Neural progenitor cell (in vitro differentiated cells): Measurements from ENCODE around the gene LDB3. TPM values are rescaled to one million over a fixed set of nuclear protein-coding genes. Genes with fewer than 3 reads are reported as not detected.
A peak's percentile ranks its signal among the peaks of the same experiment; 100 is the strongest.

Experiments
- DNase-seq: peaks from one replicate; pipeline ENCODE4 v3.0.0-alpha.2; 2016; ENCODE audit warnings: low spot score
- H2AFZ ChIP-seq: fragments of 200-600 bp; sonication (generic); replicated peaks from 2 replicates; pipeline ENCODE4 v1.6.1; 2016; ENCODE audit warnings: antibody characterized with exemption
- H3F3A ChIP-seq: fragments of 200-600 bp; sonication (generic); 2 replicates; pipeline ENCODE4 v1.6.1; 2016; ENCODE audit warnings: antibody characterized with exemption, low read depth
- H3K27ac ChIP-seq: fragments of 200-600 bp; sonication (generic); 2 replicates; pipeline ENCODE4 v1.5.1; 2016; ENCODE audit warnings: mild to moderate bottlenecking
- H3K27me3 ChIP-seq: fragments of 200-600 bp; sonication (generic); 2 replicates; pipeline ENCODE4 v1.6.1; 2016; ENCODE audit warnings: mild to moderate bottlenecking, moderate library complexity
- H3K36me3 ChIP-seq: fragments of 200-600 bp; sonication (generic); 2 replicates; pipeline ENCODE4 v1.5.1; 2016
- H3K4me1 ChIP-seq: fragments of 200-600 bp; sonication (generic); 2 replicates; pipeline ENCODE4 v1.6.1; 2016; ENCODE audit warnings: mixed run types
- H3K4me2 ChIP-seq: fragments of 200-600 bp; sonication (generic); 2 replicates; pipeline ENCODE4 v1.6.1; 2016
- H3K4me3 ChIP-seq: fragments of 200-600 bp; sonication (generic); 2 replicates; pipeline ENCODE4 v1.5.1; 2016
- H3K79me2 ChIP-seq: fragments of 200-600 bp; sonication (generic); 2 replicates; pipeline ENCODE4 v1.6.1; 2016; ENCODE audit warnings: low read depth
- H3K9ac ChIP-seq: fragments of 200-600 bp; sonication (generic); 2 replicates; pipeline ENCODE4 v1.6.1; 2016
- H3K9me3 ChIP-seq: fragments of 200-600 bp; sonication (generic); 2 replicates; pipeline ENCODE4 v1.5.1; 2016; ENCODE audit warnings: low read depth
- H4K20me1 ChIP-seq: fragments of 200-600 bp; sonication (generic); 2 replicates; pipeline ENCODE4 v1.6.1; 2016; ENCODE audit warnings: low read depth
- H3K27ac Mint-ChIP-seq: 3 replicates; pipeline ENCODE4 v1.8.0; 2021; ENCODE audit warnings: mixed read lengths
- H3K27me3 Mint-ChIP-seq: 2 replicates; pipeline ENCODE4 v1.8.0; 2022; ENCODE audit warnings: low read depth, mild to moderate bottlenecking, inconsistent platforms, moderate library complexity, mixed read lengths; ENCODE audit not compliant: insufficient read depth
- H3K36me3 Mint-ChIP-seq: 3 replicates; pipeline ENCODE4 v1.8.0; 2021; ENCODE audit warnings: mixed read lengths
- H3K4me1 Mint-ChIP-seq: 3 replicates; pipeline ENCODE4 v1.8.0; 2021; ENCODE audit warnings: mixed read lengths
- H3K4me3 Mint-ChIP-seq: 3 replicates; pipeline ENCODE4 v1.8.0; 2021; ENCODE audit warnings: mild to moderate bottlenecking, moderate library complexity, mixed read lengths
- H3K9me3 Mint-ChIP-seq: 3 replicates; pipeline ENCODE4 v1.8.0; 2020; ENCODE audit warnings: mixed read lengths
- CTCF ChIP-seq: fragments of 200-600 bp; sonication (generic); IDR thresholded peaks from 2 replicates; pipeline ENCODE4 v1.5.1; 2017; ENCODE audit warnings: antibody characterized with exemption, mild to moderate bottlenecking
- EZH2 ChIP-seq: fragments of 200-600 bp; sonication (generic); IDR thresholded peaks from 2 replicates; pipeline ENCODE4 v1.6.1; 2017; ENCODE audit warnings: antibody characterized with exemption, mild to moderate bottlenecking, moderate library complexity
- EZH2phosphoT487 ChIP-seq: fragments of 200-600 bp; sonication (generic); IDR thresholded peaks from 2 replicates; pipeline ENCODE4 v1.6.1; 2017; ENCODE audit warnings: antibody characterized with exemption
- total RNA-seq: library from RNA; depleted of rRNA; stranded (reverse); fragments of >200 nt; gene quantifications from 2 replicates; pipeline ENCODE4 v1.2.3, GENCODE V29; 2015; ENCODE audit warnings: low replicate concordance

Gene LDB3
- total RNA-seq, 1 donor from 2014 or later, result not detected

- no peaks in the 10 kb centered on the region for H3F3A ChIP-seq
- no peaks in the 10 kb centered on the region for H3K36me3 ChIP-seq
- no peak overlapping the region for H3K4me2 ChIP-seq
- H3K4me1 ChIP-seq, result peaks cover 17% of the 10 kb centered on the region
- TF ChIP-seq EZH2phosphoT487 (no peak), EZH2 (no peak), CTCF (no peak)
- Mint-ChIP-seq H3K9me3 (no peaks in the 10 kb centered on the region), H3K36me3 (no peaks in the 10 kb centered on the region), H3K4me1 (peaks cover 34% of the 10 kb centered on the region), H3K27ac (no peak overlapping the region), H3K4me3 (no peak overlapping the region), H3K27me3 (peaks cover 17% of the 10 kb centered on the region)
- H3K27me3 ChIP-seq, result no peaks in the 10 kb centered on the region
- no peak overlapping the region for H2AFZ ChIP-seq
- no peak for DNase-seq
- H3K9me3 ChIP-seq, result no peaks in the 10 kb centered on the region
- H3K79me2 ChIP-seq, result no peaks in the 10 kb centered on the region
- H3K9ac ChIP-seq, result no peak overlapping the region
- H4K20me1 ChIP-seq, result no peaks in the 10 kb centered on the region
- no peak overlapping the region for H3K27ac ChIP-seq
- H3K4me3 ChIP-seq, result no peak overlapping the region
Observed at GRCh38 chr10:86681047-86681446, 12.7 kb downstream of the LDB3 start.

- H3K4me1 ChIP-seq, result peaks cover 17% of the 10 kb centered on the region
- H2AFZ ChIP-seq, result no peak overlapping the region
- no peaks in the 10 kb centered on the region for H3K36me3 ChIP-seq
- Mint-ChIP-seq H3K9me3 (no peaks in the 10 kb centered on the region), H3K4me1 (peaks cover 34% of the 10 kb centered on the region), H3K27ac (peak overlapping the region; percentile 79), H3K27me3 (peaks cover 18% of the 10 kb centered on the region), H3K36me3 (no peaks in the 10 kb centered on the region), H3K4me3 (no peak overlapping the region)
- TF ChIP-seq CTCF (no peak), EZH2phosphoT487 (no peak), EZH2 (no peak)
- no peak overlapping the region for H3K27ac ChIP-seq
- H3F3A ChIP-seq, result no peaks in the 10 kb centered on the region
- no peaks in the 10 kb centered on the region for H4K20me1 ChIP-seq
- H3K27me3 ChIP-seq, result no peaks in the 10 kb centered on the region
- no peaks in the 10 kb centered on the region for H3K79me2 ChIP-seq
- no peaks in the 10 kb centered on the region for H3K9me3 ChIP-seq
- H3K4me2 ChIP-seq, result no peak overlapping the region
- DNase-seq, result no peak
- H3K4me3 ChIP-seq, result no peak overlapping the region
- H3K9ac ChIP-seq, result no peak overlapping the region
Observed at GRCh38 chr10:86681722-86682386, 13.5 kb downstream of the LDB3 start.

GRCh38 chr10:86682675-86683074 is 14.4 kb downstream of the LDB3 start:
- Histone ChIP-seq H3K27me3 (no peaks in the 10 kb centered on the region), H2AFZ (no peak overlapping the region), H3K27ac (no peak overlapping the region), H3K4me2 (no peak overlapping the region), H3K9ac (no peak overlapping the region), H3K4me1 (peaks cover 17% of the 10 kb centered on the region), H3K79me2 (no peaks in the 10 kb centered on the region), H3K36me3 (no peaks in the 10 kb centered on the region), H3F3A (no peaks in the 10 kb centered on the region), H3K9me3 (no peaks in the 10 kb centered on the region), H4K20me1 (no peaks in the 10 kb centered on the region), H3K4me3 (no peak overlapping the region)
- H3K36me3 Mint-ChIP-seq, result no peaks in the 10 kb centered on the region
- no peak for DNase-seq
- no peak overlapping the region for H3K27ac Mint-ChIP-seq
- peaks cover 20% of the 10 kb centered on the region for H3K27me3 Mint-ChIP-seq
- H3K4me3 Mint-ChIP-seq, result no peak overlapping the region
- H3K4me1 Mint-ChIP-seq, result peaks cover 34% of the 10 kb centered on the region
- no peaks in the 10 kb centered on the region for H3K9me3 Mint-ChIP-seq
- TF ChIP-seq EZH2phosphoT487 (no peak), CTCF (no peak), EZH2 (no peak)
